NCI-H1436 treated with DMSO at 0.1 percent for 48 hours (cell line): ENCODE measurements around the gene MYO1F.

Source experiments
- DNase-seq: peaks from one replicate; lab custom pipeline; 2025; lab: John Stamatoyannopoulos, UW

MYO1F gene

DNA sequence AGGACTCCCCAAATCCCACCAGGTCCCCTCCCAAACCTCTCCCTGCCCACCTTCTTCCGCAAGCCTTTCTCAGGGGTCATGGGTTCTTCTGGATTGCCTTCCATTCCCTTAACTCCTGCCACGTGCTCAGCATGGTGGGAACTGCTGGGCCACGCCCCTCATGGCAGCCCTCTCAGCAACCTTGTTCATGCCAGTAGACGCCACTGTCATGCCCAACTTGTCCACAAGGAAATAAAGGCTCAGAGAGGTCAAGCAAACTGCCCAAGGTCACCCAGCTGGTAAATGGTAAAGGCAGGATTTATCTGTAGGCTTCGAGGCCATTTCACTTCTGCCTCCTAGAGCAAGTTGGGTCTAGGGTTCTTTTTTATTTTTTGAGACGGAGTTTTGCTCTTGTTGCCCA lies 85.7 kb downstream of the MYO1F start:
- DNase-seq = no peak

DNA sequence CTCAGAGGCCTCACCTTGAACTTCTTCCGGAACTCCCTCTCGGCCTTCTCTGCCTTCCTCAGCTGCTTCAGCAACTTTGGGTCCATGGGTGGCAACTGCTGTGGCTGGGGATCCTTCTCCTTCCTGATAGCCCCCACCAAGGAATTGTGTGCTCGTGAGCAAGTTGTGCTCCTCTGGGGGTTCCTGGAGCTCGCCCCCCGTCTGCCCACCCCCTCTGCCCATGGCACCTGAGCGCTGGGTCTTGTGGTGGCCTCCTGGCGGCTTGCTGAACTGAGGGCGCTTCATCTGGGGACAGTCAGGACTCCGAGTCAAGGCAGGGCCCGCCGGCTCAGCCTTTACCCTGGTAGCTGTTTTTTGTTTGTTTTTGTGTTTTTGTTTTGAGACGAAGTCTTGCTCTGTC lies 86.4 kb downstream of the MYO1F start:
- no peak for DNase-seq

DNA sequence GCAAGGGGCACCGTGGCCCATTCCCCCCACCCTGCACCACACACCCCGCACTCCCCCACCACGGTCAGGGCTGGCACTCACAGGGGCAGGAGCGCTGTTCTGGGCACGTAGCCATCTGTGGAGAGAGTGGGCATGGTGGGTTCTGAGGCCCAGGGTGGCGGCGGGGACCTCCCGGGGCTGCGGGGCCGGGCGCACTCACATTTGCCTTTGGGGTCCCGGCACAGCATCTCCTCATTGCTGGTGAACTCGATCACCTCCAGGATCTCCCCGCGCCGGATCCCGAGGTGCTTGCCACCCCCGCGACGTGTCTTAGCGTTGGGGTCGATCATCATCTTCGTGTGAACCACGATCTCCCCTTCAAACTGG lies 86.9 kb downstream of the MYO1F start:
- DNase-seq = no peak

DNA sequence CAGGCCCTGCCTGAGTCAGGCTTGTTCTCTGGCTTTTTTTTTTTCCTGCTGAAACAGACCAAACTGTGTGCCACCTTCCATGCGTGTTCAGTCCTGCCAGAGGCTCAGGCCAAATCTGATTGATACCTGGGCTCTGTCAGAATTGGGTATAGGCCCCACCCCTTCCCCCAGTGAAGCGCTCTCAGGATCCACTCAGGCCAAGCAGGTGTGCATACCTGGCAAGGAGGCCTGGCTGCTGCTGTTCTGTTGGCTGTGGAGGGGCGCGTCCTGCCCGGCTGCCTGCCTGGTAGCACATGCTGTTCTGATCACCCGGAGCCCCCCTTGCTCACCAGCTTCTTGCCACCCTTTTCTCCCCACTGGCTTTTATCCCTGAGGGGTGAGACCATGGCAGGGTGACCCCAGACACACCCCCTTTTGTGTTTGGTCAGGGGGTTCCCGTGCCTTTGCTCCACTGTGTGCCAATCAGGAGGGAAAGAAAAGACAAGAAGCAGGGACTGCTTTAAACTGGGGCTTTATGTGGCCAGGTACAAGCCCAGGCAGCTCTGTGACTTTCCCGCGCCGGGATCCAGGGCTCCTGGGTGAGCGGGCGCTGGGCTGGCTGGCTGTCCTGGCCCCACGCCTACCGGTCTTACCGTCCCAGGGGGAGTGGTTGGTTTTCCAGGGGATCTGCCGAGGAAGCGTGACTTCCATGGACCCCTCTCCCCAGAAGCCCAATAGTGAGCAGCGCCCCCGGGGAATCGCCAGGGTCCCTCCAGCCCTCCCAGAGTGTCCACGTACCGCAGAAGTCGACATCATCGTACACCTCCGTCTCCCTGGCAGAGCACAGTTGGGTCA lies 87.5 kb downstream of the MYO1F start:
- no peak for DNase-seq

DNA sequence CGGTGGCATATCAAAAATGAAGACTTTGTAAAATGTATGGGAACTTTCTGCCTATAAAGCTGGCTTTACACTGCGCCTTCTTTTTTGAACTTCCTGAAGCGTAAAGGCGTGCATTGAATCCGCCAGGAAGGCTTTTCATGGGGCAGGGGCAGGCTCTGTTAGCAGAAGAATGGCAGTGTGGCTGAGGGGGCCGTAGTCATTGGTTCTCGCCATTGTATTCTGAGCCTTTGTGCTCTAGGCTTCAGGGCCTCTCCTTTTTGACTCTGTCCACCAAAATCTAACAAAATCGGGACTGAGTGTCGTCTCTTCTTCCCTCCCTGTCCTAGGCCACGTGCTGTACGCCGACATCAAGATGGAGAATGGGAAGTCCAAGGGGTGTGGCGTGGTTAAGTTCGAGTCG lies 88.9 kb downstream of the MYO1F start:
- no peak for DNase-seq

DNA sequence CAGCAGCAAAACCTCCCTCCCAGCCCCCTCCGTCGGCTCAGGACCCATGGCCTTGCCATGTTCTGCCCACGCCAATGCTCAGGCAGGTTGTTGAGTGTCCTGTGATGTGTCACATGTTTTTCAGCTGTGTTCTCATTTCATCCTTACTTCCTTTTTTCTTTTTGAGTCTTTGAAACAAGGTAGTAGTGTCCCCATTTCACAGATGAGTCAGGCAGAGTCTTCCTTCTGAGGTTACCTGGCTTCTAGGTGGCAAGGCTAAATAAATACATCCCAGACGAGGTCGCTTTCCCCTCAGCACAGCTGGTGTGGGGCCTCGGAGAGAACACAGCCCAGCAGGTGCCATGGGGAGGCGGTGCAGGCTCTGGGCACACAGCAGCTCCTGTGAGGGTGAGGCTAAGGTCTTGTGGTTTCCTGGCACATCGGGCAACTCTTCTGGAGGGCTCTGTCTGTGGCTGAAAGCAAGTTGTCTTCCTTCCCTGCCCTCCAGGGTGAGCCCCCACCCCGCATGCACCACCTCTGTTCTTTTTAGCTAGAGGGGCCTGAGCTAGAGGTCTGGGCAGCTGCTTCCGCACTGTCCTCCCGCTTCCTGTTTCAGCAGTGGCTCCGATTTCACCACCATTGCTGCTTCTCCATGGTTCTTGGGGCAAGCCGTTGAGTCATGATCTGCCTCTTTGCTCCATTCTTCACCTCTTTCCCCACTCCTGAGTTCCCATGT lies 89.9 kb downstream of the MYO1F start:
- DNase-seq = no peak

DNA sequence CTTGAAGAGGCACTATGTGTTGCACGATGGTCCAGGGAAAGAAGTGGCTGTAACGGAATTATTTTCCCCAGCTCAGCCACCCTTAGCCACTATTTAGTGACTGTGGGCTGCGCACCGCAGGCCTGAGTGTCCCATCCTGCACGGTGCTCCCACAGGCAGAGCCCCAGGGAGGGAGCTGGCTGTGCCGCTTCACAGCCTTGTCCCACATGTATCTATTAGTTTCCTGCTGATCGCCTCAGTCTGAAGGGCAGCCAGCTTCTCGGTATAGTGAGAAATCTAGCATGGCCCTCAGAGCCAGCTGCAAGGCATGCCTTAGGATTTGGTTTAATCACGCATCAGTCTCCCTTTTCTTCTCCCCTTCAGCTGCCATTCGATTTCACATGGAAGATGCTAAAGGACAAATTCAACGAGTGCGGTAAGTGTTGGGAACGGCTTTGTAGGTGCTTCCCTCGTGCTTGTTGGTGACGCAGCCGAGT lies 90.5 kb downstream of the MYO1F start:
- DNase-seq = no peak

DNA sequence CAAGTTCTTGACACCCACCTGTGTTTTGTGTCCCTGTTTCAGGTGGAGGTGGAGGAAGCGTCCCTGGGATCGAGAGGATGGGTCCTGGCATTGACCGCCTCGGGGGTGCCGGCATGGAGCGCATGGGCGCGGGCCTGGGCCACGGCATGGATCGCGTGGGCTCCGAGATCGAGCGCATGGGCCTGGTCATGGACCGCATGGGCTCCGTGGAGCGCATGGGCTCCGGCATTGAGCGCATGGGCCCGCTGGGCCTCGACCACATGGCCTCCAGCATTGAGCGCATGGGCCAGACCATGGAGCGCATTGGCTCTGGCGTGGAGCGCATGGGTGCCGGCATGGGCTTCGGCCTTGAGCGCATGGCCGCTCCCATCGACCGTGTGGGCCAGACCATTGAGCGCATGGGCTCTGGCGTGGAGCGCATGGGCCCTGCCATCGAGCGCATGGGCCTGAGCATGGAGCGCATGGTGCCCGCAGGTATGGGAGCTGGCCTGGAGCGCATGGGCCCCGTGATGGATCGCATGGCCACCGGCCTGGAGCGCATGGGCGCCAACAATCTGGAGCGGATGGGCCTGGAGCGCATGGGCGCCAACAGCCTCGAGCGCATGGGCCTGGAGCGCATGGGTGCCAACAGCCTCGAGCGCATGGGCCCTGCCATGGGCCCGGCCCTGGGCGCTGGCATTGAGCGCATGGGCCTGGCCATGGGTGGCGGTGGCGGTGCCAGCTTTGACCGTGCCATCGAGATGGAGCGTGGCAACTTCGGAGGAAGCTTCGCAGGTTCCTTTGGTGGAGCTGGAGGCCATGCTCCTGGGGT lies 91.5 kb downstream of the MYO1F start:
- no peak for DNase-seq

DNA sequence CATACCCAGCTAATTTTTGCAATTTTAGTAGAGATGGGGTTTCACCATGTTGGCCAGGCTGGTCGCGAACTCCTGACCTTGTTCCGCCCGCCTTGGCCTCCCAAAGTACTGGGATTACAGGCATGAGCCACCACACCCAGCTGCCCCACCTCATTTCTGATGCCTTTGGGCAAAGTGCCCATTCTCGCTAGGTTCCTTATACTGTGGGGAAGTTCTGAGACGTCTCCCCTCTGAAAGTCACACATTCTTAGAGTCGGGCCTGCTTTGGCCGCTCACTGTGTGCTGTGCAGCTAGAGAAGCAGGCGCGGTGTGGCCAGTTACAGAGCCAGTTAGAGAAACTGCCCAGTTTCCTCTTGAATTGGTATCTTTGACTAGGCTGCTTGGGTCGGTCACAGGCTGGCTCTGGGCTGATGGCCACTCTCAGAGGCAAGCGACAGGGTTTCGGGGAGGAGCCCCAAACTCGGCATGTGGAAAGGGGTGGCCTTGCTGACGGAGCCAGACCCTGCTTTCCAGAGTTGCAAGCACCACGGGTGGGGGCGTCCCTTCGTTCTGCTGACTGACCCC lies 92.8 kb downstream of the MYO1F start:
- no peak for DNase-seq

DNA sequence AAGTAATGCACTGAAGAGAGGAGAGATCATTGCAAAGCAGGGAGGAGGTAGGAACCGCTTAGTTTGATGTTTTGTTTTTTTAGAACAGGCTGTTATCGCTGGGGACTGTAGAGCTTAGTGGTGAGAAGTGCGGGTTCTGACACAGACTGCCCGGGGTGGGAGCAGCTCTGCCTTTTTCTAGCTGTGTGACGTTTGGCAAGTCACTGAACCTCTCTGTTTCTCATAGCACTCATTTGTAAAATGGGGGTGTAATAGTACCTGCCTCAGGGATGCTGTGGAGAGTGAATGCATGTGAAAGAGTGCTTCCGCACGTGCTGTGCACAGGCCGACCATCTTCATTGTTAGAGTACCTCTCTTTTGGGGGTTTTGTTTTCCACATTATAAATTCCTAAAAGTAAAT lies 94.1 kb downstream of the MYO1F start:
- no peak for DNase-seq

DNA sequence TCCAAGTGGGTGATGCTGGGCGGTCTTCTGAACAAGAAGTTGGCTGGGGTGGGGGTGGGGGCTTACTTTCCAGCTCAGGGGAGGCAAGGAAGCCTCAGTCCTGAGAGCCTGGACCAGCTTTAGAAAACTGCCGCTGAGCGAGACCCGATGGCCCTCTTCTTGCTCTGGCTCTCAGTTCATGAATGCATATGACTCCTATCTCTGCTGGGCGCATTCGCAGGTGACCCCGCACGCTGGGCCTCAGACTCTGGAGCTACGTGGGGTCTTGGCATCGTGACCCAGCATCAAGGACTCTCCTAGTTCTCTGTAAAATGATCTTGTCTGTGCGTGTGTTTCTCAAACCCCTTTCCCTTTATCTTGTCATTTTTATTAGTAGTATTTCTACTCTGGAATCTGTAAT lies 94.5 kb downstream of the MYO1F start:
- DNase-seq = no peak

DNA sequence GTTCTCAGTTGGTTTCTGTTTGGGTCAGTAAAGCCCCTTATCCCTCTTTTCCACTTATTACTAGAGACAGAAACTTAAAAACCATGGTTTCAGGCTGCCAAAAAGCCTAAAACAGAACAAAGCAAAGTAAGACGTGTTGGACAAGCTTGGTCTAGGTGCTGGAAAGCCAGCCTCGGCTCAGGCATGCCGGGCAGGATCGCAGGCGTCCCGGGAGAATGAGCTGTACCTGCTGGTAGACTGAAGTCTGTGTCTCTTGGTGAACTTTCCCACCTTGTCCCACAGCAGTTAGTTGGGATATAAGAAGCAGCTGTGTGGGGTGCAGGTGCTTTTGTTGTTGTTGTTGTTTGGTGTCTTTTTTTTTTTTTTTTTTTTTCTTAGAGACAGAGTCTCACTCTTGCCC lies 95.6 kb downstream of the MYO1F start:
- no peak for DNase-seq

DNA sequence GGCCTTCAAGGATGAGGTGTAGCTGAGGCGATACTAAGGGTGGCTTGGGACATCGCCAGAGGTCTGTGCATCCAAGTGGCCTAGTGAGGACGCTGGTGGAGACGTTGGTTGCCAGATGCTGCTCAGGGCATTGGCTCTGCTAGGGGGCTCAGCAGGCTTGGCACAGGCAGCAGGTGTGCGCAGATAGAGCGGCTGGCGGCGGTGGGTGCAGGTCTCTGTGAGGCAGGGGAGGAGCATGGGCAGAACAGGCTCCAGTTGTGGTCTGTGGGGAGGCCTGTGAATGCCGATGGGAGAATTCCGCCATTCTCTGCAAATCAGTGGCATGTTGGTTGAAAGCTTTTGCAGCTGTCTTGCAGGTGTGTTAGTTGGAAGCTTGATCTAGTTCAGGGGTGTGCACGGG lies 96.0 kb downstream of the MYO1F start:
- no peak for DNase-seq

DNA sequence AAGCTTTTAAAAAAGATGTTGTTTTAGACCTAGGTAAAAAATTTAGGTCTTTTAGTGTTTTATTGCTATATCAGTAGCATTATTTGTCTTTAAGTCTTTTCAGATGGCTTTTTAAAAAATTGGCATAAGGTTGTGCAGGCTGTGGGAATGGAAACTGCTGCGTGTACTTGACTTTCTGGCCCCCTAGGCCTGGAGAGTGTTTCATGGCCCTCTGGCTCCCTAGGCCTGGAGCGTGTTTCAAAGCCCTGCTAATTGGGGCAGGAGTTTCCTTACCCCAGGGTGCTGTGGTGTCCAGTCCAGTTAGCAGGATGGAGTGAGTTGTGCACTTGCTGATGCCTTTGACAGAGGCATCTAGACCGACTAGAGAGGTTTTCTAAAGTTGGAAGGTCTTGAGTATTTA lies 98.6 kb downstream of the MYO1F start:
- DNase-seq = no peak

DNA sequence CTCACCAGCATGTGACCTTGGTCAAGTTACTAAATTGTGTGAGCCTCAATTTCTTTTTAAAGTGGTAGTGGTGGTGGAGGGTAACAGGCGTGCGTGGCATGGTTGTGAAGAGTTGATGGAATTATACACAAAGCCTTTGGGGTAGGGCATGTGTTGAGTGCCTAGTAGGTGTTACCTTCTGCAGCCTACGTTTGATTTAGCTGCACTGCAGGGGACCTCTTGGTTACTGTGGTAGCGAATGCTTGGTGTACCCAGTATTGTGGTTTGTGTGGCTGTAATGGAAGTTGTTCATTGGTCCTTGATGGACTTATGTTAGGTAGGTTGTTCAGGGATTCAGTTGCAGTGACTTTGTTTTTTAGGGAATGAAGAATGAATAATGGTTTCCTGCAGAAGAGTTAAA lies 99.4 kb downstream of the MYO1F start:
- DNase-seq = no peak

DNA sequence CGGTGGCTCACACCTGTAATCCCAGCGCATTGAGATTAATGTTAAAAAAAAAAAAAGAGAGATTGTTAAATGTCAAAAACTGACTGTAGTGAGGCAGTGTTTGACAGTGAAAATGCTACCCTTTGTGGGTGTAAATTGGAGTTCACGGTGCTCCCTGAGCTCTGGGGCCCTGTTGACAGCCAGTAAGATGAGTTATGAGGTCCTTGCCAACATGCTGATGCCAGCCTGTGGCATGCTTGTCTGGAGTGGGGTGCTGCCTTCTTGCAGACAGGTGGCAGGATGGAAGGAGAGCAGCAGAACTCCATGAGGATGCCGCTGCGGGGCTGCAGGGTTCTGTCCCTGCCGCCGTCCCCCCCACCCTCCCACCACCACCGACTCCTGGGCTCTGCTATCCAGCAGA lies 100.7 kb downstream of the MYO1F start:
- DNase-seq = no peak

DNA sequence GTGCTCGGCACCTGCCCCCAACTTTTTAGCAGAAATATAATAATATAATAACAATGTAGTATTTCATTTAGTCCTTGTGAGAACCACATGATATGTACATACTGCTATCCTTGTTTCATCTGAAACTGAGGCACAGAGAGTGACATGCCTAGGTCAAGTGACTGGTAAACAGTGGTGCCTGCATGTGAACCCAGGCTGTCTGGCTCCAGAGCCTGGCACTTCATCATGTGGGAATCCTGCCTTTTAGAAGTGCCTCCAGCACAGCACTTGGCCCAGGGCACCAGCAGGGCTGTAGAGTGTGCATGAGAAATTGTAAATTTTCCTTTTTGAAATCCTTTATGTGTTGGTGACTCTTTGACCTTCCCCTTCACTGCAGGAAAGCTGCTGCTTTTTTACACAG lies 102.2 kb downstream of the MYO1F start:
- no peak for DNase-seq

DNA sequence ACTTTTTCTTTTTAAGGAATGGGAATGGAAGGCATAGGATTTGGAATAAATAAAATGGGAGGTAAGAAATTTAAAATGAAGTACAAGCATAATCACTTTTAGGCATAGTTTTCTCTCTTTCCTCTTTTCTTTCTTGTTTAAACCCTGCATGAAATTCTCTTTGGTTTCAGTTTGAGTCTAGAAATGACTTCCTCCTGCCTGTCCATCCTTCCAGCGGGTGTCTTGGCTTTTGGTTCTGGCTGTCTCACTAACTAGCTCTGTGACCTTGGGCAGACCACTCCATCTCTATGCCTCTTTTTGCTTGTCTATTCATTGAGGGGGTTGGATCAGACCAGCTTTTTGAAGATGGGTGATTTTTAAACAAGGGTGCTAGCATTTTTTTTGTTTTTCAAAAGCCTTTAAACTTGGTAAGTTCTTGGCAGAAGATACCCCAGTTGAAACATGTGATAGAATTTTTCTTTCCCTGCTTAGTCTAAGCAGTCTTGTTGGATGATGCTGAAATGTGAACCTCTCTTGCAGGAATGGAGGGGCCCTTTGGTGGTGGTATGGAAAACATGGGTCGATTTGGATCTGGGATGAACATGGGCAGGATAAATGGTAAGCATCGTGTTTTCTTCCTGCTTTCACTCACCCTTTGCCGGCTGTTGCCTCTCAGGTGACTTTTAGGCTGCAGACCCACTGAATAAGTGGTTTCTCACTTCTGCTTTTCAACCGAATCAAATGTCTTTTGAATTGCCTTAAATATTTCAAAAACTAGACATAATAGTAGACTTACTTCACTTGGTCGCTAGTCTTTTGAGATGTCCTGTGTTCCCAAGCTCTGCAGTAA lies 103.4 kb downstream of the MYO1F start:
- DNase-seq = no peak
